Neuron (in vitro differentiated cells): ENCODE measurements around the gene INTS2.

Experiments
- H2AFZ ChIP-seq: one replicate; pipeline ENCODE4 v1.6.1; 2013; ENCODE audit warnings: low read depth, mild to moderate bottlenecking, inconsistent platforms, low read length, moderate library complexity
- H3K27me3 ChIP-seq: one replicate; pipeline ENCODE4 v1.6.1; 2013; ENCODE audit warnings: low read length; ENCODE audit not compliant: insufficient read depth
- H3K36me3 ChIP-seq: one replicate; pipeline ENCODE4 v1.6.1; 2013; ENCODE audit warnings: low read length; ENCODE audit not compliant: insufficient read depth
- H3K4me1 ChIP-seq: one replicate; pipeline ENCODE4 v1.6.1; 2013; ENCODE audit warnings: low read length; ENCODE audit not compliant: insufficient read depth
- H3K4me3 ChIP-seq: 2 replicates; pipeline ENCODE4 v1.5.1; 2013; ENCODE audit warnings: mild to moderate bottlenecking, low read length, moderate library complexity
- H3K9me3 ChIP-seq: one replicate; pipeline ENCODE4 v1.6.1; 2013; ENCODE audit warnings: low read length

The INTS2 gene

GRCh38 chr17:61878984-61879612, 48.7 kb downstream of the INTS2 start:
- Histone ChIP-seq H3K27me3 (no peaks in the 10 kb centered on the region), H3K36me3 (peaks cover 58% of the 10 kb centered on the region), H3K4me3 (no peak overlapping the region), H2AFZ (no peak overlapping the region), H3K9me3 (no peaks in the 10 kb centered on the region), H3K4me1 (no peaks in the 10 kb centered on the region)

GRCh38 chr17:61878520-61878919, 49.3 kb downstream of the INTS2 start:
- no peak overlapping the region for H3K4me3 ChIP-seq
- no peak overlapping the region for H2AFZ ChIP-seq
- no peaks in the 10 kb centered on the region for H3K27me3 ChIP-seq
- no peaks in the 10 kb centered on the region for H3K9me3 ChIP-seq
- no peaks in the 10 kb centered on the region for H3K4me1 ChIP-seq
- peaks cover 57% of the 10 kb centered on the region for H3K36me3 ChIP-seq

GRCh38 chr17:61877837-61878236, 49.9 kb downstream of the INTS2 start:
- Histone ChIP-seq H3K27me3 (no peaks in the 10 kb centered on the region), H3K4me1 (no peaks in the 10 kb centered on the region), H3K9me3 (no peaks in the 10 kb centered on the region), H3K36me3 (peaks cover 56% of the 10 kb centered on the region), H2AFZ (no peak overlapping the region), H3K4me3 (no peak overlapping the region)

GRCh38 chr17:61875804-61876203, 52.0 kb downstream of the INTS2 start:
- H3K4me1 ChIP-seq: no peaks in the 10 kb centered on the region
- peaks cover 61% of the 10 kb centered on the region for H3K36me3 ChIP-seq
- no peaks in the 10 kb centered on the region for H3K27me3 ChIP-seq
- H3K9me3 ChIP-seq: no peaks in the 10 kb centered on the region
- no peak overlapping the region for H3K4me3 ChIP-seq
- no peak overlapping the region for H2AFZ ChIP-seq

GRCh38 chr17:61875285-61875684, 52.5 kb downstream of the INTS2 start:
- H3K36me3 ChIP-seq: peaks cover 62% of the 10 kb centered on the region
- no peak overlapping the region for H3K4me3 ChIP-seq

GRCh38 chr17:61874075-61874474, 53.7 kb downstream of the INTS2 start:
- H2AFZ ChIP-seq: no peak overlapping the region
- H3K27me3 ChIP-seq: no peaks in the 10 kb centered on the region
- peaks cover 64% of the 10 kb centered on the region for H3K36me3 ChIP-seq
- H3K4me1 ChIP-seq: no peaks in the 10 kb centered on the region
- H3K9me3 ChIP-seq: no peaks in the 10 kb centered on the region
- no peak overlapping the region for H3K4me3 ChIP-seq

More at GRCh38 chr17:61875285-61875684, 52.5 kb downstream of the INTS2 start:
- H2AFZ ChIP-seq: no peak overlapping the region
- H3K9me3 ChIP-seq: no peaks in the 10 kb centered on the region
- H3K27me3 ChIP-seq: no peaks in the 10 kb centered on the region
- no peaks in the 10 kb centered on the region for H3K4me1 ChIP-seq

GRCh38 chr17:61872099-61872498, 55.7 kb downstream of the INTS2 start:
- Histone ChIP-seq H3K4me1 (no peaks in the 10 kb centered on the region), H3K27me3 (no peaks in the 10 kb centered on the region), H3K4me3 (no peak overlapping the region), H2AFZ (no peak overlapping the region), H3K36me3 (peaks cover 67% of the 10 kb centered on the region), H3K9me3 (no peaks in the 10 kb centered on the region)

GRCh38 chr17:61869138-61869537, 58.6 kb downstream of the INTS2 start:
- H3K36me3 ChIP-seq: peaks cover 59% of the 10 kb centered on the region
- H3K4me1 ChIP-seq: peaks cover 3% of the 10 kb centered on the region
- no peak overlapping the region for H3K4me3 ChIP-seq
- no peaks in the 10 kb centered on the region for H3K9me3 ChIP-seq
- no peak overlapping the region for H2AFZ ChIP-seq
- no peaks in the 10 kb centered on the region for H3K27me3 ChIP-seq

GRCh38 chr17:61868074-61868473, 59.7 kb downstream of the INTS2 start:
- H3K27me3 ChIP-seq: no peaks in the 10 kb centered on the region
- peaks cover 7% of the 10 kb centered on the region for H3K4me1 ChIP-seq
- no peak overlapping the region for H3K4me3 ChIP-seq
- no peak overlapping the region for H2AFZ ChIP-seq
- H3K36me3 ChIP-seq: peaks cover 53% of the 10 kb centered on the region
- no peaks in the 10 kb centered on the region for H3K9me3 ChIP-seq

- Histone ChIP-seq H3K4me3 (no peak overlapping the region), H3K27me3 (no peaks in the 10 kb centered on the region), H3K9me3 (no peaks in the 10 kb centered on the region), H3K36me3 (peaks cover 47% of the 10 kb centered on the region), H3K4me1 (peaks cover 8% of the 10 kb centered on the region), H2AFZ (no peak overlapping the region)
These were observed 60.7 kb downstream of the INTS2 start for GRCh38 chr17:61867033-61867432.

- peaks cover 18% of the 10 kb centered on the region for H3K4me1 ChIP-seq
- H3K36me3 ChIP-seq: peaks cover 33% of the 10 kb centered on the region
- H3K27me3 ChIP-seq: no peaks in the 10 kb centered on the region
- H2AFZ ChIP-seq: peak overlapping the region; percentile 93
- peak overlapping the region; percentile 93 for H3K4me3 ChIP-seq
- H3K9me3 ChIP-seq: no peaks in the 10 kb centered on the region
These were observed 64.0 kb downstream of the INTS2 start for GRCh38 chr17:61863801-61864126.

- Histone ChIP-seq H2AFZ (peak within 1 kb of the TSS; percentile 93), H3K4me3 (peak within 1 kb of the TSS; percentile 93), H3K4me1 (peaks cover 18% of the 10 kb centered on the region), H3K27me3 (no peaks in the 10 kb centered on the region), H3K36me3 (peaks cover 35% of the 10 kb centered on the region), H3K9me3 (no peaks in the 10 kb centered on the region)
These were observed 64.6 kb downstream of the INTS2 start, which contains the start of gene BRIP1 for GRCh38 chr17:61862975-61863800. Gene BRIP1, minus strand, starts transcription at chr17:61863528. Its CDS starts 1,989 bp downstream, at chr17:61861539.

GRCh38 chr17:61862105-61862574, 65.6 kb downstream of the INTS2 start:
- Histone ChIP-seq H2AFZ (peak overlapping the region; percentile 93), H3K27me3 (no peaks in the 10 kb centered on the region), H3K4me1 (peaks cover 18% of the 10 kb centered on the region), H3K4me3 (peak overlapping the region; percentile 93), H3K9me3 (no peaks in the 10 kb centered on the region), H3K36me3 (peaks cover 30% of the 10 kb centered on the region)
